ENCODE data around the gene POLR1A.

- TF ChIP-seq CTCF (IDR thresholded peaks at IDR 0.05), result no peak
- TF ChIP-seq ZFX (IDR thresholded peaks at IDR 0.05; ENCODE audit: borderline replicate concordance), result no peak
Measured at GRCh38 chr2:86074811-86075210, 30.9 kb downstream of the POLR1A start.

All from 22Rv1 (cell line).